Left ventricle myocardium superior (tissue), 1 donor: ENCODE results near the gene NFATC2IP. TPM values are rescaled to one million over a fixed set of nuclear protein-coding genes. Genes with fewer than 3 reads are reported as not detected.
"Not testable (repeated sequence)": the region's sequence is repeated elsewhere in the genome, so short reads cannot be mapped to it uniquely, and the experiment has no call there.

ENCODE experiments used
- ATAC-seq: fragments of 200-7000 bp; cut with Tn5 transposase; one replicate; pipeline ENCODE4 v1.9.1; 2020; ENCODE audit warnings: mild to moderate bottlenecking, moderate library complexity
- DNase-seq: peaks from one replicate; pipeline ENCODE4 v3.0.0-alpha.2; 2020
- intact Hi-C: fragments of 100-400 bp; cut with micrococcal nuclease; formaldehyde crosslinking; loops from one replicate; pipeline ENCODE4 v1.11.0; 2022
- total RNA-seq: library from RNA; stranded (reverse); fragmentation: NEBNext Ultra II Directional; extraction: Animal tissue kit (Norgen Biotek cat#: 25700); gene quantifications from one replicate; pipeline ENCODE4 v1.2.1, GENCODE V29; 2021
- donor health status: DM: no; HTN: yes; CAD: no; lungs with severe emphysema.

NFATC2IP gene
- total RNA-seq, 1 donor from 2014 or later = 20.1 TPM

- ATAC-seq (no peak), DNase-seq (no peak)
- intact Hi-C loops = no loop called here
These were observed 7.5 kb downstream of the NFATC2IP start for GRCh38 chr16:28958216-28958615.

DNA sequence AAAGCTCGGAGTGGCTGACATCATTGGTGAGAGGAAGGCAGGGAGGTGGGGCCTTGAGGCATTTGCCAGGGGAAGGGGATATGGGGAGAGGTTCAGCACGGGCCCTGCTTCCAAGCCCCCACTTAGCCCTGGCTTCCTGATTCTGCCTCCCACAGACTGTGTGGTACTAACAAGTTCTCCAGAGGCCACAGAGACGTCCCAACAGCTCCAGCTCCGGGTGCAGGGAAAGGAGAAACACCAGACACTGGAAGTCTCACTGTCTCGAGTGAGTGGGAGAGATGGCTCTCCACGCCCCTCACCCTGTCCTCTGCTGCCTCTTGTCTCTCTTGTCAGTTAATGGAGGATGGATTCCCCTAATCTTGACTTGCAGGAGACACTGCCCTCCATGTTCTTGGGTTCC lies 8.1 kb downstream of the NFATC2IP start:
- ATAC-seq = no peak

GRCh38 chr16:28964072-28964471 lies 13.3 kb downstream of the NFATC2IP start:
- intact Hi-C loops = no loop called here
- ATAC-seq = no peak
- DNase-seq = no peak

More for the DNA sequence above, 8.1 kb downstream of the NFATC2IP start:
- intact Hi-C loops = no loop called here
- DNase-seq = no peak

GRCh38 chr16:28964496-28964895 lies 13.8 kb downstream of the NFATC2IP start:
- intact Hi-C loops = no loop called here
- ATAC-seq = no peak
- no peak for DNase-seq

GRCh38 chr16:28967156-28967555 lies 16.4 kb downstream of the NFATC2IP start:
- intact Hi-C loops = no loop called here
- no peak for DNase-seq
- no peak for ATAC-seq

- intact Hi-C loops, DNase-seq, ATAC-seq: not testable (repeated sequence)
These were observed 19.0 kb downstream of the NFATC2IP start for GRCh38 chr16:28969696-28970095.

GRCh38 chr16:28974007-28974436 lies 23.3 kb downstream of the NFATC2IP start:
- ATAC-seq = peak; percentile 59
- intact Hi-C loops = no loop called here

GRCh38 chr16:28974437-28975157 lies 23.9 kb downstream of the NFATC2IP start, which contains the start of gene SPNS1:
Gene SPNS1, plus strand, starts transcription at chr16:28974778. Its CDS starts 374 bp downstream, at chr16:28975152.
- ATAC-seq = peak; percentile 98
- intact Hi-C loops = no loop called here

More at GRCh38 chr16:28974007-28974436, 23.3 kb downstream of the NFATC2IP start:
- peak; percentile 68 for DNase-seq

GRCh38 chr16:28975158-28975599 lies 24.4 kb downstream of the NFATC2IP start:
- intact Hi-C loops = no loop called here
- DNase-seq (no peak), ATAC-seq (no peak)

More at GRCh38 chr16:28974437-28975157, 23.9 kb downstream of the NFATC2IP start, which contains the start of gene SPNS1:
- peak; percentile 99 for DNase-seq

DNA sequence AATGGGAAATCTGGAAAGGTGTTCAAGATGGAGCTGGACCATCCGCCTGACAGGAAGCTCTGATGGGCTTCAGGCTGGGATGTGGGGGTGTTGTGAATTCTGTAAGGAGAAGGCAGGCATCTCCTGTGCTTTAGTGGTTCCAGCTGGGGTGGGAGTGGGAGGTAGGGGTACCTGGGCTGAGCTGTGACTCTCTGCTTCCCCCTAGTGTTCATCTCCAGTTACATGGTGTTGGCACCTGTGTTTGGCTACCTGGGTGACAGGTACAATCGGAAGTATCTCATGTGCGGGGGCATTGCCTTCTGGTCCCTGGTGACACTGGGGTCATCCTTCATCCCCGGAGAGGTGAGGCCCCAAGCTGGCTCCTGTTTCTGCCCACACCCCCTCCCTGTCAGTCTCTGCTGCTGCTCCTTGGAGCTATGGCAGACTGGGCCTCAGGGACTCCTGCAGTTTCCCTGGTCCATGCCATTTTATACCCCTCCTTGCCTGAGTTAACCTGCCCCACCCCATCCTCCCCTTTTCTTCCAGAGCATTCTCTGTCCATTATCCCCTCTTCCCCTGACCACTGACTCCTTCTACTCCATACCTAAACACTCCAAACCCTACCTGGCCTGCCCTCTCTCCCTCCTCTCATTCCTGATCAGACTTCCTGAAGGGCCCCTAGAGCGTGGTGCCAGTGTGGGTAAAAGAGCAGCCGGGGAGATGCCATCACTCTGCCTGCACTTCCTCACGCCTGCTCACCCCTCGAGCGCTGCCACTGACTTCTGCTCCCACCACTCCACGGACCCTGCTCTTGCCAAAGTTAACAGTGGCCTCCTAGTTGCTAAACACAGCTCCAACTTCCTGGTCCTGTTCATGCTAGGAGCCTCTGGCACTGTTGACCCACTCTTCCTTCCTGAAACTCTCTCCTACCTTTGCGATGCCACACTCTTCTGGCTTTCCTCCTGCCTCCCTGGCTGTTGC lies 27.2 kb downstream of the NFATC2IP start:
- no peak for DNase-seq
- intact Hi-C loops = no loop called here
- ATAC-seq = no peak

GRCh38 chr16:28980330-28980729 lies 29.6 kb downstream of the NFATC2IP start:
- intact Hi-C loops, ATAC-seq, DNase-seq: not testable (repeated sequence)

GRCh38 chr16:28980929-28981328 lies 30.2 kb downstream of the NFATC2IP start:
- intact Hi-C loops = no loop called here
- DNase-seq (no peak), ATAC-seq (no peak)

DNA sequence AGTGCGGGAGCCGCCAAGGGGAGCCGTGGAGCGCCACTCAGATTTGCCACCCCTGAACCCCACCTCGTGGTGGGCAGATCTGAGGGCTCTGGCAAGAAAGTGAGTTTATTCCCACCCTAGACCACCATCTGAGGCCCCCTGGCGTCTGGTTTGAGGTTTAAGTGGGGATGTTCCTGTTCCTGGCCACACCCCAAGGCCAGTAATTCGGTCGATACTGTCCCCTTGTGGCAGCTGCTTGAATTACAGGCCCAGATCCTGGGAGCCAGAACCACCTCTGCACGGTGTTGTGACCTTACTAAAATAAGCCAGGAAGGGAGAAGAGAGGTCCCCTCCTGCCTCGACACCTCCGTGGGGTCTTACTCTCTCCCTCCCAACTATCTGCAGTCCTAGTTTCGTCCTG lies 30.8 kb downstream of the NFATC2IP start:
- ATAC-seq (no peak), DNase-seq (no peak)
- intact Hi-C loops = no loop called here

DNA sequence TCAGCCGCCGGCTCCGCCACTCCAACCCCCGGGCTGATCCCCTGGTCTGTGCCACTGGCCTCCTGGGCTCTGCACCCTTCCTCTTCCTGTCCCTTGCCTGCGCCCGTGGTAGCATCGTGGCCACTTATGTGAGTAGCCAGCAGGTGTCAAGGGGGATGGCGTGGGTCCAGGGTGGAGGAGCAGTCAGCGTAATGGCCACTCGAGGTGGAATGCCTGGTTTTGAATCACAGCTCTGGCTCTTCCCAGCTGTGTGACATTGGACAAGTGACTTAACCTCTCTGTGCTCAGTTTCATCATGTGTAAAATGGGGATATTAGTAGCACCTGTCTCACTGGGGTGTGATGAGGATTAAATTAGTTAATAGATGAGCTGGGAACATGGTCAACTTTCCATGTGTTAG lies 31.7 kb downstream of the NFATC2IP start:
- DNase-seq (no peak), ATAC-seq (no peak)
- intact Hi-C loops = no loop called here

GRCh38 chr16:28982949-28983348 lies 32.2 kb downstream of the NFATC2IP start:
- intact Hi-C loops = no loop called here

GRCh38 chr16:28983644-28984043 lies 32.9 kb downstream of the NFATC2IP start:
- ATAC-seq (no peak), DNase-seq (no peak)
- intact Hi-C loops = no loop called here

More at GRCh38 chr16:28982949-28983348, 32.2 kb downstream of the NFATC2IP start:
- no peak for ATAC-seq
- no peak for DNase-seq

- no peak for ATAC-seq
- intact Hi-C loops = no loop called here
- DNase-seq = no peak
These were observed 33.4 kb downstream of the NFATC2IP start for GRCh38 chr16:28984091-28984490.

DNA sequence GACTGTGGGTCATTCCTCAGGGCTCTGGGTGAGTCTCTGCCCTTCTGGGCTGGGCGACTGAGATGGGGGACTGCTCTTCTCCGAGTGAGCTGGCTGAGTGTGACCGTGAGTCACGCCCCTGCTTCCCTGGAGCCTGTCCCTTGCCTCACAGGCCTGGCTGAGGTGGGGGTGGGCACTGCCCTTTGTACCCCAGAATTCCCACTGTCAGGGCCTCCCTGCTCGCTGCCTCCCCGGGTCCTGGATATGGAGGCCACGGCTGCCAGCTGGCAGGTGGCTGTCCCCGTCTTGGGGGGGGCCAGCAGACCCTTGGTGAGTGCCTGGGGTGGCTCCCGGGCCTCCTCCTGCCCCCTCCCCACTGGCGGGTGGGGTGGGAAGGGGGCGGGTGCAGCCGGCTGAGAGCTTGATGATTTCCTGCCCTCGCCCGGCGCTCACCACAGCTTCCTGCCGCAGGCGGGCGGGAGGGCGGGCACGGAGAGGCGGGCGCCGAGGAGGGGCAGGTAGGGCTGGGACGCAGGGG lies 33.9 kb downstream of the NFATC2IP start, which contains the start of gene LAT:
Gene LAT (plus strand): TSS at position 434 of the 517 bp plus-strand sequence. CDS start 366 bp downstream, outside the sequence.
- peak; percentile 53 for DNase-seq
- ATAC-seq = peak; percentile 40
- intact Hi-C loops = no loop called here
